ENCODE data around the gene GINS2.

The GINS2 gene

GRCh38 chr16:85716022-85716679 lies 27.4 kb upstream of the GINS2 start:
- DNase-seq: no peak

- no peak for DNase-seq
Observed at GRCh38 chr16:85715169-85716021, 26.6 kb upstream of the GINS2 start.

- no peak for DNase-seq
Observed at GRCh38 chr16:85712801-85713200, 24.0 kb upstream of the GINS2 start.

- DNase-seq: no peak
Observed at GRCh38 chr16:85711982-85712587, 23.3 kb upstream of the GINS2 start.

- DNase-seq: no peak
Observed at GRCh38 chr16:85710732-85711131, 22.0 kb upstream of the GINS2 start.

- DNase-seq: peak in 1 of 14 donors; percentile 17
Observed at GRCh38 chr16:85709766-85710585, 21.2 kb upstream of the GINS2 start.

GRCh38 chr16:85708338-85708737 lies 19.6 kb upstream of the GINS2 start:
- no peak for DNase-seq

GRCh38 chr16:85707528-85708095 lies 18.9 kb upstream of the GINS2 start:
- no peak for DNase-seq

GRCh38 chr16:85706449-85707034 lies 17.8 kb upstream of the GINS2 start:
- DNase-seq: no peak

- no peak for DNase-seq
Observed at GRCh38 chr16:85704900-85705846, 16.4 kb upstream of the GINS2 start.

GRCh38 chr16:85704011-85704410 lies 15.3 kb upstream of the GINS2 start:
- DNase-seq: no peak

GRCh38 chr16:85699628-85700027 lies 10.9 kb upstream of the GINS2 start:
- DNase-seq: peak in 2 of 14 donors; percentile 18 to 25

- no peak for DNase-seq
Observed at GRCh38 chr16:85698935-85699558, 10.3 kb upstream of the GINS2 start.

- DNase-seq: no peak
Observed at GRCh38 chr16:85698459-85698891, 9.7 kb upstream of the GINS2 start.

GRCh38 chr16:85697431-85697830 lies 8.7 kb upstream of the GINS2 start:
- no peak for DNase-seq

- peak in 1 of 14 donors; percentile 58 for DNase-seq
Observed at GRCh38 chr16:85696781-85697180, 8.0 kb upstream of the GINS2 start.

- DNase-seq: no peak
Observed at GRCh38 chr16:85695196-85696128, 6.7 kb upstream of the GINS2 start.

- DNase-seq: no peak
Observed at GRCh38 chr16:85690469-85691064, 1.8 kb upstream of the GINS2 start.

- DNase-seq: no peak
Observed at GRCh38 chr16:85689950-85690320, 1.2 kb upstream of the GINS2 start.
